ENCODE data around the gene MVB12B.

The MVB12B gene

GRCh38 chr9:126521551-126521950 lies 194.9 kb downstream of the MVB12B start:
- DNase-seq (ENCODE audit: low spot score), result no peak

- no peak for DNase-seq (ENCODE audit: low spot score)
Observed at GRCh38 chr9:126521976-126522590, 195.5 kb downstream of the MVB12B start.

GRCh38 chr9:126522612-126523356 lies 196.2 kb downstream of the MVB12B start:
- no peak for DNase-seq (ENCODE audit: low spot score)

GRCh38 chr9:126523611-126524111 lies 197.0 kb downstream of the MVB12B start:
- DNase-seq (ENCODE audit: low spot score), result no peak

- DNase-seq (ENCODE audit: low spot score), result no peak
Observed at GRCh38 chr9:126524353-126525077, 197.9 kb downstream of the MVB12B start.

DNA sequence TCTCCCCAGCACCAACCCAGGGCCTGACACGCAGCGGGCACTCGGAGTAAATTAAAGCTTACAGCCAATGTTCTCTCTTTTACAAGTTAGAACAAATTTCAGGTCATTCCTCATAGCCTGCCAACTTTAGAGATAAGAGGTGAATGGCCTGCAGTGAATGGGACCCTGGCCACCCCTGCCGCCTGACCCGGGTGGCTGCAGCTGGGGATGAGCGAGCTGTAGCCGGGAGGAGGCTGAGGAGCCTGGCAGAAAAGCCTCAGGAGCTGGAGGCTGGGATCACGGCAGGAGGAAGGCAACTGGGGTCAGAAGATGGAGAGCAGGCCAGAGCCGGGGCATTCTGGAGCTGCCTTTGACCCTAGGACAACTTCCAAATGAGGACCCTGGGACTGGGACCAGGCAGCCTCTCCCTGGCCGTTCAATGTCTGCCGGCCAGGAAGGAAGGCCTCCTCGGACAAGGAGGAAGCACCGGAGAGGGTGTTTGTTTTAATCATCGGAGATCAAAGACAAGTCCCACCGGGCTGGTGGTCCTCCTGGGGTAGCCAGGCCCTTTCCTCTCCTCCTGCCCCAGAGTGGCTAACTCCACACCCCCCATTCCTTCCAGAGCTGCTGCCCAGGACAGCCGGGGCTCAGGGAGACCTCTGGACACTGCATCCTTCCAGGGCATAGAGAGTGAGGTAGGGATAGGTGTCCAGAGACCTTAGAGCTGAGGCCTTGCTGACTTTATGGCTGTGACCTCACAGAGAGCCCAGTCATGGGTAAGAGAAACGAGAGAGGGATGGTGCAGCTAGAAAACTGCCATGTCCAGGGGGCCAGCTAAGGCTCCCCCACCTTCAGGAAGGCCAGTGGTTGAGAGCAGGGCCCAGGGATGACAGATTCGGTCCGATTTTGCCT lies 199.8 kb downstream of the MVB12B start:
- DNase-seq (ENCODE audit: low spot score), result no peak

- DNase-seq (ENCODE audit: low spot score), result no peak
Observed at GRCh38 chr9:126527109-126527825, 200.6 kb downstream of the MVB12B start.

DNA sequence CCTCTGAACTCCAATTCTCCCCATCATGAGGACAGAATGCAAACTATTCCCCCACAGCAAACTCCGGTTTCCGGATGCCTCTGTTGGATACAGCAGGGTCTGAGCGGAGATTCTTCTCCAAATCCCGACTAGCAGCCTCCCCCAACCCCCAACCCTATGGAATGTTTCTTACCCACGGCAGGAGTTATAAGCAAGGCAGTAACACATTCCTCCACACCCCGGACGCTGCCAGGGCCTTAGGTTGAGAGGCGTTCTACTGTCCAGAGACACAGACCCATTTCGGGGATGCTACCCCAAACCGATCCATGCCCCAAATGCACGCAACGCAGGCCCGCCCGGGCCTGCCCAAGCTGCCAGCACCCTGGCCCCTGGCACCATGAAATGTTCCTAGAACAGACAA lies 201.5 kb downstream of the MVB12B start:
- no peak for DNase-seq (ENCODE audit: low spot score)

DNA sequence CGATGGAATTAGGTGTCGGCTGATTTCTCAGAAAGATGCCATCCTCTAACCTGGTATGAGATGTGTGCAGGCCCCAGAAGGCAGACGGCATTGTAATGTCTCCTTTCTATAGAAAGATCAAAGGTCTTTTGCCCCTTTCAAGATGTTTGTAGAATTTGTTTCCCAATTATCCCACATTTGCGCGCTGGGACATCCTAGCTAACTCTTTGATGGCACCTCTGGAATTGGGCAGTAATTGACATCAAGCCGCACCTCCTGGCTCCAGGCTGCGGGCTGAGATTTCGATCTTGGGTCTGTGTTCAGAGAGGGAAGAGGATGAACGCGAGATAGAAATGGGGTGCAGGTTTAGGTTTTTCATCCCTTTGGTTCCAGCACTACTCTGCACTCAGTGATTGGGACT lies 202.3 kb downstream of the MVB12B start:
- DNase-seq (ENCODE audit: low spot score), result no peak

- no peak for DNase-seq (ENCODE audit: low spot score)
Observed at GRCh38 chr9:126531035-126531571, 204.5 kb downstream of the MVB12B start.

DNA sequence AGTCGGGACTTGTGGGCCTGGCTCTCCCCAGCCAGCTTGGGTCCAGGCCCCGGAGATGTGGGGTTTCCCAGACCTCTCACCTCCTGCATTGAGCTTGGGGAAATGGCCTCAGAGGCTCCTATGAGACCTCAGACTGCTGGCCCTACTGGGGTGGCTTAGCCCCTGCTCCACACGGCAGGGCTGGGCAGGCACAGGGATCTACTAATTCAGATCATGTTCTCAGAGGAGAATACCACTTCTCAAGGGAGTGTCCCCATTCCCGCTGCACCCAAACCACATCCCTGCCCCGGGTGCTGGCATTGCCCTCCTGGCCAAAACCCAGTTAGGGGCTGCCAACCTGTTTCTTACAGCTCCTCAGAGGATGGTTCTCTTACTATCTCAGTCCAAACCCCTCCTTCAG lies 205.0 kb downstream of the MVB12B start:
- DNase-seq (ENCODE audit: low spot score), result no peak

GRCh38 chr9:126532019-126532462 lies 205.4 kb downstream of the MVB12B start:
- DNase-seq (ENCODE audit: low spot score), result no peak

DNA sequence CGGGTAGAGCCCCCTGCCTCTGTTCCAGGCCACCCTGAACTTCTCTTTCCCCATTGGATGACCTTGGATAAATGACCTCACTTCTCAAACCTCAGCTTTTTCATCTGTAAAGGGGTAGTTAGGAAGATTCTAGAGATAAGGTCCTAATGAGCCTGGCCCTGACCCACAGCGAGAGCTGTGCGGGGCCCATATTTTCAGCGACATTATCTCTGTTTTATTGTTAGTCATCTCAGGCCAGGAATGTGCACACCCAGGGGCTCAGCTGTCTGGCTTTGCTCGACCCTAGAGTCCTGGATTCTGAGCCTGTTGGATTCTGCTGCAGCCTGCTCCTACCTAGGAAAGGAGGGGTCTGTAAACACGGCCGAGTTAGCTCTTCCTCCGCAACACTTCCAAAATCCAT lies 205.9 kb downstream of the MVB12B start:
- no peak for DNase-seq (ENCODE audit: low spot score)

DNA sequence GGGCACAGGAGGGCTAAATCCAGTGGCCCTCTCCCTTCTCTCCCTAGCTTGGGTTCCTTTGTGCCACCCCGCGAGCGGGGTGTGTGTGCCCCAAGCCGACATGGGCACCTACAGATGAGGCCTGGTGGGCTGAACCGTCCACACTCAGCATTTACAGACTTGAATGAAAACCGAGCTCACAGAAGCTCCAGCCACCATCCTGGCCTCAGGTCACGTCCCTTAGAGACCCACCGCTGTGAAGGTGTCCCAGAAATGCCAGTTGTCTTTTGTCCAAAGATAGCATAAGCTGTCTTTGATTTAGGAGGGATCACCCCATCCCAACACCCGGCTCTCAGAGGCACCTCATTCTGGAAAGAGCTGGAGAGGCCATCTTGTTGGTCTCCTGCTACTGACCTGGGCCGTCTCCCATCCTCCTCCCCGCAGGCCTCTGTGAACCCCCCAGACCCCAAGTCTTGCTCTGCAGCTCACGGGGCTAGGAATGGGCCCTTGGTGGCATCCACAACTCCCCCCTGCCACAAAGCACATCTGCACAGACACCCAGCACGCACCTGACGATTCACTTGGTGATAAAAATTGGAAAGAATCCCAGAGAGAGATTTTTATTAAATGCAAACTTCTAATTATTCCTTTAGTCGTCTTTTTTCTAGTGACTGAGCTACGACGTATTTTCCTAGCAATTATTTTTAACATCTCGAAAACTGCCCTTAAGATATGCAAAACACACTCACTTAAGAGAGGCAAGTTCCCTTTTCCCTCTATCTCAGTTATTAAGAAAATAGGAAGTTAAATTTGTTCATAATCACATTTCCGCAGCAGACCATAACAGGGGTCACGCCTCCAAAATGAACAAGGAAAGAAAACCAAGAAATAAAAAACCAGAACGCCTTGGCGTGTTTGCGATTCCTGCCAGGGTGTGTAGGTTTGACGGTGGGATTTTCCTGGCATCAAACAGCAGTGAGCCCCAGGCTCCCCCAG lies 206.6 kb downstream of the MVB12B start:
- DNase-seq (ENCODE audit: low spot score), result no peak

DNA sequence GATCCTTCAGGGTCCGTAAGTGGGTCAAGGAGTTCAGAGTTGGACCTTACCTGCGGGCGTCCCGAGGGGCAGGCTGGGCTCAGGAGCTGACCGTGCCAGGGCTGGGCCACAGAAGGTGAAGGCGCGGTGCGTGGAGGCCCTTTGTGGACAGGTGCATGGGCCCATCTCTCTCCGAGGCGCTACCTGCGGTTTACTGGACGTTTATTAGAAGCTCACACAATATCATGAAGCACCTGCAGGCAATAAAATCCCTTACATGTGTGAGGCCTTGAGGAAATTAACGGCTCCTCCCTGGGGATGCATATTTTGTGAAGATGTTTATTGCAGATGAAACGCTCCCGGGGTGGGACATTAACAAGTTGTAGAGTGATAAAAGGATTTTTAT lies 207.3 kb downstream of the MVB12B start:
- no peak for DNase-seq (ENCODE audit: low spot score)

DNA sequence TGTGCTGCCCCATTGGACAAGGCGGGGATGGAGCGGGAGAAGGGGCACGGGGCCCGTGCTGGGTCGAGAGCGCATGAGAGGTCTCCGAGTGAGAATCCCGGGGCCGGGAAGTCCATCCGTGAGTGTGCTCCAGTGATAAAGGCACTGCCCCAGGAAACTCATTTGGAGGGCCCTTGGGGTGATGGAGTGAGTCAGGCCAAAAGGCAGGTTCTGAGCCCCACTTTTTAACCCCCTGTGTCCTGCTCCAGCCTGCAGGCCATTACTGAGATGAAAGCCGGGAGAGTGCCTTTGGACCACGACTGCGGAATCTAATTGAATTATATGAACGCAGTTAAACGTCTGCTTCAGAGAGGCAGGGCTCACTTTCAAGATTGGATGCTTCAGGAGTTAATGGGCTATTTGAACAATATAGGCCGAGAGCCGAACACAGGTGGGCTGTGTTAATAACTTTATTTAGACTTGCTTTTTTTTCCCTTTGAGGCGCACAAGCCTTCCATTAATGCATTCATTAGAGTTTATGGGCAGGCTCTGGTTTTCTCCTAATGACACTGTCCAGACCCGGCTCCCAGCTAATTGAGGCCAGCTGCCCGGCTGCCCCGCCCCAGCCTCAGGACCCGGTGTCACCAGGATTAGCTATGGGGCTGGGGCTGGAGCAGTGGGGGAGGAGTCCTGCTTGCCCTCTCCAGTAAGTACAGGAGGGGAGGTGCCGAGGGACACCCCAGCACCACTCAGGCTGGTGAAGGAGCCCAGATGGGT lies 208.0 kb downstream of the MVB12B start:
- no peak for DNase-seq (ENCODE audit: low spot score)

DNA sequence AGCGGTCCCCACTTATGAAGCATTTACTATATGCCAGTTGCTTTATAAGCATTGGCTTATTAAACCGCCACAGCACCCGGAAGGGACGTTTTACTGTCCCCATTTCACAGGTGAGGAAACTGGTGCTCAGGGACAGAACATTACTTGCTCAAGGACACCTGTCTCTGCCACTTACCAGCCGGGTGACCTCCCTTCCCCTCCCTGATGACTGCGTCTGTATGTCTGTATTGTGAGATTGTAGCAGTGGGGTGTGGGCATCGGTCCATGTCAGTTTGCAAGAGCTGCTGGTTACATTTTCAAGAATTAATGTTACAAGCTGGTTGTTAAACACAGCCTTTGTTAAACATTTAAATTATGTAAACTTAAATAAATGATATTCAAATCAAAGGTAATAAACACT lies 209.5 kb downstream of the MVB12B start:
- no peak for DNase-seq (ENCODE audit: low spot score)

DNA sequence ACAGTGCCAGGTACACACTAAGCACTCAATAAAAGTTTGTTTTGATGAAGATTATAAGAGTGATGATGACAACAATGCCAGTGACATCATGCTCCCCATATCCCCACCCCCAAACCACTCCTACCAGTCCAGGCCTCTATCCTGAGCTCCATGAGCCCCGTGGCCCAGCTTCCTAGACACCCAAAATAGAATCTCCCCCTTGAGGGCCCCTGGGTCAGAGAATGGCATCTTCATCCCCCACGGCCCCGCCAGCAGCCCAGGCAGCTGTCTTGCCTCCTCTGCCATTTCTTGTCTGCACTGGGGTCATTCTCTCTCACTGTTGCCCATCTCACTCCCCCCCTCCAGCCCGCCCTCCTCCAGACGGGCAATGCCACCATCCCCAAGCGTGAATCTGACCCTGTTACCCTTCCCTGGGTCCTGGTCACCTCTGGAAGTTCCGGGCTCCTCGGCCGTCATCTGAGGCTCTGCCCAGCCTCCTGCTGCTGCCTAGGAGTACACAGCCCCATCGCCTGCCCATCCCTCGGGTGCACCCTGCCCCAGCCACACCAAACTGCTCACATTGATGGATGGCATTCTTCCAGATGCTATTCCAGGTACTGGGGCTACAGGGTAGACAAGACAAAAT lies 210.3 kb downstream of the MVB12B start:
- no peak for DNase-seq (ENCODE audit: low spot score)

DNA sequence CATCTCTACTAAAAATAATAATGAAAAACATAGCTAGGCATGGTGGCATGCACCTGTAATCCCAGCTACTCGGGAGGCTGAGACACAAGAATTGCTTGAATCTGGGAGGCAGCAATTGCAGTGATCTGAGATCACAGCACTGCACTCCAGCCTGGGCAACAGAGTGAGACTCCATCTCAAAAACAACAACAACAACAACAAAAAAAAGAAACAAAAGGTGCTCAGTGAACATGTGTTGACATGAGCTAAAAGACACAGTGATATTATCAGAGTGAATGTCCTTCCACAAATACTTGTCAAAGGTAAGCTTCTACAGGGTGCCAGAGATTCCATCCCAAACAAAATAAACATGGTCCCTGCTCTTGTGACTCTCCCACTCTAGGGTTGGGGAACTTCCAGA lies 211.9 kb downstream of the MVB12B start:
- DNase-seq (ENCODE audit: low spot score), result no peak
